PFSK-1 (cell line): Measurements from ENCODE around the gene CDK5R1.

Experiments
- FOXP2 ChIP-seq: optimal IDR thresholded peaks from 2 replicates; pipeline ENCODE3; 2011; ENCODE audit warnings: borderline replicate concordance, control low read depth, inconsistent platforms; ENCODE audit not compliant: insufficient read depth; ENCODE audit errors: extremely low read length, extremely low read depth
- POLR2AphosphoS5 ChIP-seq: IDR thresholded peaks from 2 replicates; pipeline ENCODE4 v1.6.1; 2012; ENCODE audit warnings: low read depth, mild to moderate bottlenecking, control low read depth, low read length, moderate library complexity
- REST ChIP-seq, 2 experiments: IDR thresholded peaks; 2 replicates each; pipeline versions ENCODE4 v1.6.1 to v1.8.0; 2011 to 2012; ENCODE audit warnings: low read depth in 2 of 2, low read length in 2 of 2, control low read depth in 1 of 2, inconsistent platforms in 1 of 2, mild to moderate bottlenecking in 1 of 2, moderate library complexity in 1 of 2; ENCODE audit not compliant: insufficient read depth in 1 of 2
- SIN3A ChIP-seq: IDR thresholded peaks from 2 replicates; pipeline ENCODE4 v1.6.1; 2012; ENCODE audit warnings: mild to moderate bottlenecking, low read length, moderate library complexity, borderline replicate concordance; ENCODE audit not compliant: insufficient read depth
- TAF1 ChIP-seq: IDR thresholded peaks from 2 replicates; pipeline ENCODE4 v1.6.1; 2012; ENCODE audit warnings: low read length, control low read depth, borderline replicate concordance; ENCODE audit not compliant: insufficient read depth

CDK5R1 gene

GRCh38 chr17:32489320-32490100, 2.7 kb downstream of the CDK5R1 start:
- TF ChIP-seq FOXP2 (no peak), TAF1 (no peak), POLR2AphosphoS5 (no peak), REST (IDR thresholded peaks at IDR 0.05; ENCODE audit: insufficient read depth in 1 of 2, low read depth in 2 of 2, low read length in 2 of 2) (no peak), SIN3A (no peak)

GRCh38 chr17:32490101-32490482, 3.3 kb downstream of the CDK5R1 start:
- TF ChIP-seq FOXP2 (no peak), POLR2AphosphoS5 (no peak), REST (IDR thresholded peaks at IDR 0.05; ENCODE audit: insufficient read depth in 1 of 2, low read depth in 2 of 2, low read length in 2 of 2) (no peak), TAF1 (no peak), SIN3A (no peak)

- TF ChIP-seq FOXP2, result no peak
- TF ChIP-seq TAF1, result no peak
- no peak for TF ChIP-seq SIN3A
- no peak for TF ChIP-seq POLR2AphosphoS5
- no peak for TF ChIP-seq REST (IDR thresholded peaks at IDR 0.05; ENCODE audit: insufficient read depth in 1 of 2, low read depth in 2 of 2, low read length in 2 of 2)
Observed at GRCh38 chr17:32491371-32492263, 4.8 kb downstream of the CDK5R1 start.

GRCh38 chr17:32492264-32492589, 5.4 kb downstream of the CDK5R1 start:
- TF ChIP-seq REST (IDR thresholded peaks at IDR 0.05; ENCODE audit: insufficient read depth in 1 of 2, low read depth in 2 of 2, low read length in 2 of 2) (no peak), SIN3A (no peak), FOXP2 (no peak), POLR2AphosphoS5 (no peak)
